ENCODE measurements around the gene PWWP2B. TPM values are rescaled to one million over a fixed set of nuclear protein-coding genes. Genes with fewer than 3 reads are reported as not detected.

The PWWP2B gene
- total RNA-seq, 1 experiment from 2014 or later = 6.7 TPM

DNA sequence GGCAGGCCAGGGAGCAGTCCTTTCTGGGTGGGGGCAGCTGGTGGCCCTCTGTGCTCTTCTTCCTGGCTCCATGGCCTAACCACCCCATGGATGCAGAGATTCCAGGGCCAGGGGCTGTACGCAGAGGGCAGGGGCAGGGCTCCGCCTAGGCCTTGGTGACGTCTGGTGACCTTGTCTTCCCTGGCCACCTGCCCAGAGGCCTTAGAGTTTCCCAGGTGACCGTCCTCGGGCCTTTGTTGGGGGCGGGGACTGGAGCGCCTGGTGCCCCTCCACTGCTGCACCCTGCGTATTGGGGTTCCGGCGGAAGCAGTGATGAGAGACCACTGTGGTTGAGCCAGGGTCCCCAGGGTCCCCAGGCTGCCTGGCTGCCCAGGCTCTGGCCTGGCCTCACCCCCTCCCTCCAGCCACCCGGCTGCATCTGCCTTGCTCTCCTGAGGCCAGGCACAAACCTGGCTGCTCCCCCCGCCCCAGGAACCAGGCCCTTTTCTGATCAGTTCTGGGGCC, 10.3 kb downstream of the PWWP2B start:
- DNase-seq (ENCODE audit: low read depth) = no peak

DNA sequence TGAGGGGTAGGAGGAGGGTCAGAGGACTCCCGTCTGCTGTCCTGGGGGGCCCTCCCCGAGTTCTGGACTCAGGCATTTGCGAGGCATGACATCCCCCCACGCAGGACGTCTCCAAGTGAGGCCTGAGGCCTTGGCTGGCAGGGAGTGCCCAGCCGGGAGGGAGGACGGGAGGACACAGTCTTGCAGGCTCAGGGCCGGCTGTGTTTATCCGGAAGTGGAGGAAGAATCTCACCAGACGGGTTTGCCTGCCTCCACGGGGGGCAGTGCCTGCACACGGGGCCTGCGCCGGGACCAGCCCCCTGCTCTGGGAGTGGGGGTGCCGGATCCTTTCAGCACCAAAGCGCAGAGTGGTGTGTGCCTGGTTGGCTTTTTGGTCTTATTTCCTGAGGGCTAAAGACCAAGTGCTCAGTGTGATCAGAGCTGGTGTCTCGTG, 10.9 kb downstream of the PWWP2B start:
- DNase-seq (ENCODE audit: low read depth) = no peak

DNA sequence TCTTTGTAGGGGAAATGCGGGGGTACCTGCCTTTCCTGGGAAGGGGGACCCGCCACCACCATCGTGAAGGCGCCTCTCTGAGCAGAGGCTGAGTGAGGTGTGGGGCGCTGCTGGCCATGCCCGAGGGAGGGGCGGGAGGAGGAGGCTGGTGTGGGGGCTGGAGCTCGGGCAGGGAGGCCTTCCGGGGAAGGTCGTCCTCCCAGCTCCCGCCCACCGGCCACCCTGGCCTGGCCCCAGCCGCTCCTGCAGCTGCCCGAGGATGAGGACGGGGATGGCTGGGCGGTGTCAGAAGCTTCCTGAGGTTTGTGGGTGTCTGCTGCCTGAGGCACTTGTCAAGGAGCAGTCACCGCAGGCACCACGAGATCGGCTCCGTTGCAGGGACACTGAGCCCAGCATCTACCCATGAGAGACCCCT, 11.4 kb downstream of the PWWP2B start:
- DNase-seq (ENCODE audit: low read depth) = no peak

DNA sequence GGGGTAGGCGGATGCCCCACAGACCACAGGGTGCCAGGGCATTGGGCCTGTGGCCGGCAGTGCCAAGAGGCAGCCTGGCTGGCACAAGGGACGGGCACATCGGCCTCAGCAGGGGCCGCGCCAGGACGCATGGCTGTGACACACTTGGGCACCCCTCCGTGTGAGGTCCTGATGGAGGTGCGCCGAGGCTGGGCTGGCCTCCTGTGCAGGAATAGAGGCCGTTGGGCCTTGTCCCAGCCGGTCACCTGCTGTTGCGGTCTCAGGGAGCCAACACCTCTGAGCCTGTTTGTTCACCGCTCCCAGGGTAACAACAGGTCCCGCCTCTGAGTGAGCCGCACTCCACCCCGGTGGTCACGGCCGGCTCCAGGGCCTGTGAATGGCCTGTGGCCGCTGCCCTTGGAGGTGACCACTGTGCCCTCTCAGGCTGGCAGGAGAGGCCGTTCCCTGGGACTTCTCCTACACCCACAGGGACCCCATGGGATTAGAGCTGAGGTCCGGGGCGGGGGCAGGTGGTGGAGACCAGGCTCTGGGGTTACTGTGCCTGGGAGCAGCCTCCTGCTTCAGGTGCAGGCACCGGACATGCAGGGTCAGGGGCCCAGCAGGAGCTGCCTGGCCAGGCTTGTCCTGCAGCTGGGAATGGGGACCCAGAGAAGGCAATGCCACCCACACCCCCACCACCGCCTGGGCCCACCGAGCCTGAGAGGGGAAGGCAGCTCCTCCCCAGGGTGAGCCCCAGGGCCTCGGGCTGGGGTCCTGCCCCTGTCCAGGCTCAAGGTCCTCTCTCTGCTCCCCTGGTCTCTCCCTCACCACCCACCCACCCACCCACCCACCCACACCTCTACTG, 12.0 kb downstream of the PWWP2B start:
- DNase-seq (ENCODE audit: low read depth) = no peak

DNA sequence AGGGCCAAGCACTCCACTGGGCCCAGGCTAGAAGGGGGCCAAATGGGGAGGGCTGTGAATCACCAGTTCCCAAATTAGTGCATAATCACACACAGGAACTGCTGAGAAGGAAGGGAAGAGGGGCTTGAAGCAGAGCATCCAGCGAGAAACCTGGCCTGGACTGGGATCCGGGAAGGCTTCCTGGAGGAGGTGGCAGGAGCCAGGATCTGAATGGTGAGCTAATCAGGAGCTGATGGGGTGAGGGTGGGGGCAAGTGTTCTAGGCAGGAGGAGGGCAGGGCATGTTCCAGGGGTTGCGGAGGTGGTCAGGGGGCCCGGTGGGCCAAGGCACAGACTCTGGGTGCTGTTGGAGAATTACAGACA, 12.6 kb downstream of the PWWP2B start:
- no peak for DNase-seq (ENCODE audit: low read depth)

DNA sequence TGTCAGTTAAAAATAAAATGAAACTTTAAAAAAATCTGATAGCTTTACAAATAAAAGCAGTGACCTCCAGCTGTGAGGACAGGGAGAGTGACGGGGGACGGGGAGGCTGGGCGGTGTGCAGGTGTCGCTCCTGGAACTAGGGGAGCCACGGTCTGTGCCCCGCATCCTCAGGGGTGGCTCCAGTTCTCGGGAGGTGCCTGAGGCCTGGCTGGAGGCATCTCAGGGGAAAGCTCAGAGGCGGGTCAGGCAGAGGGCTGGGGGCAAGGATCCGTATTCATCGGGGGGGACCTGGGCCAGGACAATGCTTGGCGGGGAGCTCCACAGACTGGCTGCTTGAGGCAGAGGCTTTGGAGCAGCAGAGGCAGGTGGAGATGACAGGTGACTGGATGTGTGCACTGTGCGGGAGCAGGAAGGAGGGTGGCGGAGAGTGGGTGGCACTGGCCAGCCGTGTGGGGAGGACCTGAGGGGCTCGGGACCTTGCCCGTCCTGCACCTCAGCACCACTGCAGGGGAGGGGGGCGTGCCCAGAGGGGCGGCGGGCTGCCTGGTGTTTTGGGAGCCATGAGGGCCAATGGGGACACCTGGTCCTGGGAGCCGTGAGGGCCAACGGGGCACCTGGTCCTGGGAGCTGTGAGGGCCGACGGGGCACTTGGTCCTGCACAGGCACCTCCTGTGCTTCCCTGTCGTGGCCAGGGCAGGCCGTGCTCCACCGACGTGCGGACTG, 13.2 kb downstream of the PWWP2B start:
- no peak for DNase-seq (ENCODE audit: low read depth)

DNA sequence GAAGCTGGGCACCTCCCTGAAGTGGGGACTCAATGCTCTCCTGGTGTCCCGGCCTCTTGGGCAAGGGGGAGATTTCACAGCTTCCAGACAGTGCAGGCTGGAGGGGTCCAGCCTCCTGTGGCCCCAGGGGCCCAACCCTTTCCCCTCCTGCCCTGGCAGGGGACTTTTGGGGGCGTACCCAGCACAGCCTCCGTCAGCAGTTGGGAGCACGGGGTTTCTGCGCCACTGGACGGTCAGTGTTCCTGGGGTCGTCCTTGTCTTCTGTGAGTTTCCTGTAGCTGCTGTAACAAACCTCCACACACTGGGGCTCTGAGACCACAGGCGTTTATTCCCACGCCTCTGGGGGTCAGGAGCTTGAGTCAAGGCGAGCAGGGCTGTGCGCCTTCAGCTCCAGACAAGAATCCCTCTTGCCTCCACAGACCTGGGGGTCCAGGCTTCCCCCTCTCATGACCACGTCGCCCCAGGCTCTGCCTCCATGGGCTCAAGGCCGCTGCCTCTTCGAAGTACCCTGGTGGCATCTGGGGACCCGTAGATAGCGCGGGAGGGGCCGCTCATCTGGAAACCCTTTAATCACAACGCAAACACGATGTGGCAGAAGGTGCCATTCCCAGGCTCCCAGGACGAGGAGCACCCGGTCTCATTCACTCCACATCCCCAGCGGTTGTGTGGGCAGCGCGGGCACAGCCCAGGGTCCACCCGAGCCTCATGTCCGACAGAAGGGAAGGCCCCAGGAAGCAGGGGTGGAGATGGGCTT, 14.0 kb downstream of the PWWP2B start:
- DNase-seq (ENCODE audit: low read depth) = no peak

DNA sequence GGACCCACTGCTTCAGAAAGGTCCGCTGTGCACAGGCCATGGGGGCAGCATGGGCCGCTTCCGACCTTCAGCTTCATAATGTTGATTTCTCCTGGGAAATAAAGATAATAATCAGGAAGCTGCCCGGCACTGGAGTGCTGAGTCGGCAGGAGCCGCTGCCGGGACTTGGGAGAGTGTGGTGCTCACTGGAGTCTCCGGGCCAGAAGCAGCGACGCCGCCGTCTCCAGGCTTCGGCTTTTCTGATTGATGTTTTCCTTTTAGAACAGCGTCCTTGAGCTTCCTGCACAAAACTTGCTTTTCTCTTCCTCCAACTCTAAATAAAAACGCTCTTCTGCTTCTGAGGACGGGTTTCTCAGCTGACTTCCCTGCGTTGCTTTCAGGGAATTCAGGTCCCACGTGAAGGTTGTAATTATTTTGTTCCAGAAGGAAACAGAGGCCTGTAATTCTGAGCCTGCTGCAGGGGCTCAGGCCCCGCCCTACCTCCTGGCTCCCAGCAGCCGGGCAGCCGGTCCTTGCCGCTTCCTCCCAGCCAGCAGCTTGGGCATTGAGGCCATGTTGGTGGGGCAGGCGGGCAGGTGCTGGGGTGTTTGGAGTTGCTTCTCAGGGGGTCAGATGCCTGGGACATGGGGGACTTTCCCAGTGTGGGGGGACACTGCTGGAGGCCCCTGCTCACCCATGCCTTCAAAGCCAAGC, 14.7 kb downstream of the PWWP2B start:
- no peak for DNase-seq (ENCODE audit: low read depth)

DNA sequence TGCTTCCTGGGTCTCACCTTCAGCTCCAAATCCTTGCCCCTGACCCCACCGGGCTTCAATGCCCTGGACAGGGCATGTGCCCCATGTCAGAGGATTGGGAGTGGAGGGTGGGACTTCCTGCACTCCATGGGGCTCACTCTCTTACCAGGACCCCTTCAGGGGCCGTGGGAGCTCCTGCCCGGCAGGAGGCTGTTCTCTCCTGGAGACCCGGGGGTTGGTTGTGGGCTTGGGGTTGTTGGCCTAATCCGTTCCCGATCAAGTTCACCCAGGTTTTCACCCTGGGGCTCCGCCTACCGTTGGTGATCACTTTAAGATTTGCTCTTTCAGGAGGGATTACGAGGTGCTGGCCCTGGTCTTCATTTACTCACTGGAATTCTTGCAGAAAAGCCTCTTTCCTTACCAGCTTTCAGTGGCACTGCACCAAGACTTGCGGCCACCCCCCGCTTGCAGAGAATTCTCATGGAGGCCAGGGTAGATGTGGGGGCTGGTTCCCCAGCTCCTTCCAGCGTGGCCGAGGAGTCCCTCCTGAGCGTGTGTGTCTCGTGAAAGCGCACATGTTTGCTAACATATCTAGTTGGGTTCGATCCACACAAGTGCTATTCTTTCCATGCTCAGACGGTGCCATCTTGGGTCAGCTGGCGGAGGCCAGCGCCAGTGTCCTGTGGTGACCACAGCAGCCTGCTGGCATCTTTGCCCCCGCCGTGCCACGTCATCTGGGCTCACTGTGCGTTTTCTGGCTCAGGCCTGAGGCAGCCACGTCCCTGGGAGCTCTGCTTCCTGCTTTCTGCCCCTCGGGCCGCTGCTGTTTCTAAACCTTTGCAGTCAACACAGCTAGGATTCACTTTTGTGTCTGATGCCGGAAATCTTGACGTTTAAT, 15.6 kb downstream of the PWWP2B start:
- DNase-seq (ENCODE audit: low read depth) = peak; percentile 37

DNA sequence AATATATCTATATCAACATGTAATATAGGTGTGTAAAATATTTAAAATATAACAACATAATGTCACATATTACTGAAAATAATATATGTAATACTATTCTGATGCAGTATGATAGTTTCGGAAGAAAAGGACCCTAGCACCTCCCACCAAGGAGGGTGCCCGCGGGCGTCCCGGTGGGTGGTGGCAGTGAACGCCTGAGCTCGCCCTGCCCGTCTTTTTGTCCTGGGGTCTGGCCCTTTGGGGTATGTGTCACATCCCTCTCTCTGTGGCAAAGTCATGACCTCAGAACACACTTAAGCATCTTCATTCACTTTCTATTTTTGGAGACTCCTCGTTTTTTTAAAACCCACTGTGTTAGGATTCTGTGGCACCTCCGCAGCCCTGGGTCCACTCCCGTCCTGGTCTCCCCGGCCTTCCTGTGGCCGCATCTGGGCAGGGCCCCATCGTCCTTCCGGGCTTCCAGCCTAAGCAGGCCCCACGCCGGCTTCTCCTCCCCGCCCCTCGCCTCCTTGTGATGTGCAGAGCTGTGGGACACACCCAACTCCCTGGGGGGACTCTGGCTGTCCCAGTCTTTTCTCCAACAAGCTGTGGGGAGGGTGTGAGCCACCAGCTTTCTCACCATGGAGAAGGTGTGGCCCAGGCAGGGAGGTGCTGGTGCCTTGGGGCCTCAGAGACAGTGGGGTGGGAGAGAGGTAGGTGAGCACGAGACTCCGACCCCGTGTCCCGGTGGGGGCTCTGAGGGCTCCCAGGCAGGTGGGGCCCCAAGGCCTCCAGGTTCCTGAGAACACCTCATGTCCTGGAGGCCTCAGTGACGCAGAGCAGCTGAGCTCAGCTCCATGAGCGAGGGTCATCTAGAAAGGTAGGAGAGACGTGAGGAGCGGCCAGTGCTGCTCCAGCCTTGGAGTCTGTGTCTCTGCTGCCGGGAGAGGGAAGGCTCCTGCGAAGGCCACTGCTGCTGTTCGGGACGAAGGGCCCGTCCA, 16.5 kb downstream of the PWWP2B start:
- DNase-seq (ENCODE audit: low read depth) = no peak

DNA sequence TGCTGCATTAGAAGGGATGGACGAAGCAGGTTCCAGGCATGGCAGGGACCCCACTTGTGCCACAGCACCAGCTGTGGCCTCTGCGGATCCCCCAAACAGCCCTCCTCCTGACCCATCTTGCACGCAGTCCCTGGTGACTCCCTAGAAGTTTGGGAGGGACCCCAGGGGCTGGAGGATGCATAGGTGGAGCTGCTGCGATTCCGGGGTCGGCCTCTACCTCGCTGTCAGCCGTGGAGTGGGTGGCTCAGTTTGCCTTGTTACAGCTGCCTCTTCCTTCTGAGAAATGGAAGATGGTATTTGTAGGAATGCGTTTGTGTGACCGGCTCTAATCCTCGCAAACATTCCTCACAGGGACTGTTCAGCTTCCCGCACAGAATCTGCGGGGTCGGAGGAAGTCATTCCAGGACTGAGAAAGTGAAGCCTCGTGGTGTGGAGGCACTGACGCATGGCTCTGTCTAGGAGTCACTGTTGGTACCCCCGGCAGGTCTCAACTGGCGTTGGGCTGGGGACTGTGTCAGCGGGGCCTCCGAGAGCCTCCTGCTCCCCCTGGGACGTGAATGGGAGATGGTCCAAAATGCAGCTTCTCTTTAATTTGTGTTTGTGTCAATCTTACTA, 17.5 kb downstream of the PWWP2B start:
- DNase-seq (ENCODE audit: low read depth) = no peak

DNA sequence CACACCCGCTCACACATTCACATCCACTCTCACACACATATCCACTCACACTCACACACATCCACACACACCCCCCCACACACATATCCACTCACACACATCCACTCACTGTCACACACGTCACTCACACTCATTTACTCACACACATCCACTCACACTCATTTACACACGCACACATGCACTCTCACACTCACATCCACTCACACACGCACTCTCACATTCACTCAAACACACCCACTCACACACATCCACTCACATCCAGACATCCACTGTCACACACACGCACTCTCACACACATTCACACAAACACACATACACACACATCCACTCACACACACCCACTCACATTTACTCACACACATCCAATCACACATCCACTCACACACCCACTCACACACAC, 18.3 kb downstream of the PWWP2B start:
- no peak for DNase-seq (ENCODE audit: low read depth)

DNA sequence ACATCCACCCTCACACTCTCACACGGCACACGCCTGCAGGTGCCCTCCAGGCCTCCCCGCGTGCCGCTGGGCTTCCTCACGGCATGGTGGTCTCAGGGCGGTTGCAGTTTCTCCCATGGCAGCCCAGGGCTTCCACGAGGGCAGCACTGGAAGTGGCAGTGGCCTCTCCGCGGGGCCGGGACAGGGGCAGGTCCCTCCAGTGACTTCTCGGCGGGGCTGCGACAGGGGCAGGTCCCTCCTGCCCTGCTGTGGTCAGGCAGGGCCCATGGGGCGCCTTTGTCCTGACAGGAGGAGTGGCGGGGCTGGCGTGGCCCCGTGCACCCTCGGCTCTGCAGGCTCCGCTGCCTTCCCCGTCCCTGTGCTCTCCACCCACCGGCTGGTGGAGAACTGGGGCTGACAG, 19.0 kb downstream of the PWWP2B start:
- DNase-seq (ENCODE audit: low read depth) = no peak

DNA sequence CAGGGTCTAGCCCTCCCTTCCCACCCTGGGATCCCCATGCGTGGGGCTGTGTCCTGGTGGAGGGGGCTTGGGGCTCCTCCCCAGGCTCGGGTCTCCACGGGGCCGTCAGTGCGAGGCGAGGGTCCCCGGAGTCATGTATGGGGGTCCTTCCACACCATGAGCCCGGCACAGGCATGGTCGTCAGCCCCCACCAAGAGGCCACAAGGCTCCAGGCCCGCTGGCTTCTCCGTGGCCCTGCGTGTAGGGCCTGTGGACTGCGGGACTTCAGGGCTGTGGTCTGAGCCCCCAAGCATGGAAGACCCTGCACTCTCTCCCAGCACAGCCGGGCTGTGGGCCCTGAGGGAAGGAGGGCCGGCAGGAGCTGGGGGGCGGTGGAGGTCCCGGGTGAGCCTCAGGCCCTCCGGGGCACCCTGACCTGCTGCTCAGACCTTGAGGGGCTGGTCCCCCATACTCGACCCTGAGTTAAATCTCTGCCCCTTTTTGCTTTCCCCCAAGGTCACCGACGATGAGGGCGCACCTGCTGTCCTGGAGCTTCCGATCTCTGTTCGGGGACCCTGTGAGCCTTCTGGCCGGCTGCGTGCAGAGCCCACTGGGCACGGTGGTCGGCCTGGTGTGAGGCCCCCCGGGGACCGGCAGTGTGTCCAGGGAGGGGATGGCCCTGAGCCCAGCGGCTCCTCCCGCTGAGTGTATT, 19.7 kb downstream of the PWWP2B start:
- DNase-seq (ENCODE audit: low read depth) = no peak

DNA sequence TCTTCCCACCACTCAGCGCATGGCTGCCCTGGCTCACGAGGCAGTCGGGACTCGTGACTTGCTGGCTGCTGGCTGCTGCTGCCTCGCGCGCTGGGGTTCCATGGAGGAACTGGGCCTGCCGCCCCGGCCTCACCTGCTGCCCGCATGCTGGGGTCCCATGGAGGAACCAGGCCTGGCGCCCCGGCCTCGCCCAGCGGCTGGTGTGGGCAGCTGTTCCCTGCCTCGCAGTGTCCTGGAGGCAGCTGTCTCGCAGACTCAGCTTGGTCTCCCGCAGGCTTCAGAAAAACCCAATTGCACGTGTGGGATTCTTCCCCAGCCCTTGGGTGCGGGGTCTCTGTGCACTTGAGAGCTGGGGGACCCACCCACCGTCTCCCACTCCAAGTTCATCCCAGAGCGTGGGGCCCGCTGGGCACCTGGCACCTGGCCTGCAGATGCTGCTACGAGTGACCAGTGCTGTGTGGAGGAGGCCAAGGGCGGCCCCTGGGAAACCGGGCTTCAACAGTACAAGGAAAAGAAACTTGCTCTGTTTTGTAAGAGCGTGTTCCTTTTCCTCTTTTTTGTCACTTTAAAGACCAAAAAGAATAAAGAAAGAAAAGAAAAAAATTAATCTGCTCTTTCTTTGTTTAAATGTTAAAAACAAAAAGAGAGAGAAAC, 20.4 kb downstream of the PWWP2B start:
- DNase-seq (ENCODE audit: low read depth) = no peak

DNA sequence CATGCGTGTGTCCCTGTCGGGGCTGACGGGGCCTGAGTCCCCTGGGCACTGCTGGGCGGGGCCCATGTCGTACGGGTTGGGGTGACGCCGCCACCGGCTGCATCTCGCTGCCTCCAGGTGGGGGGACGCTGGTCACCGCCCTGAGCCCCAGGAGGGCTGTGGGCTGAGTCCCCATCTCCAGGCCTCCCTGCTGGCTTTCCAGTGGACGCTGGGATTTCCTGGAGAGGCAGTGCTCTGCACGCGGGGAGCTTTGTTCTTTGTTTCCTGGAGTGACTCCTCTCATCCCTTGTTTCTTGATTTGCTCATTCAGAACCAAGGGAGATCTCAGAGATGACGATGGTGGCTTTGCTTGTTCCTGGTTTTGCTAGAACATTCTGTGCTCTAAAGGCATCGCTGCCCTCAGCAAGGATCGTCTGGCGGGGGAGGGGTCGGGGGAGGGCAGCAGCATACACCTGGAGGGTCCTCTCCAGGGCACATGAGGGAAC, 21.0 kb downstream of the PWWP2B start:
- no peak for DNase-seq (ENCODE audit: low read depth)

DNA sequence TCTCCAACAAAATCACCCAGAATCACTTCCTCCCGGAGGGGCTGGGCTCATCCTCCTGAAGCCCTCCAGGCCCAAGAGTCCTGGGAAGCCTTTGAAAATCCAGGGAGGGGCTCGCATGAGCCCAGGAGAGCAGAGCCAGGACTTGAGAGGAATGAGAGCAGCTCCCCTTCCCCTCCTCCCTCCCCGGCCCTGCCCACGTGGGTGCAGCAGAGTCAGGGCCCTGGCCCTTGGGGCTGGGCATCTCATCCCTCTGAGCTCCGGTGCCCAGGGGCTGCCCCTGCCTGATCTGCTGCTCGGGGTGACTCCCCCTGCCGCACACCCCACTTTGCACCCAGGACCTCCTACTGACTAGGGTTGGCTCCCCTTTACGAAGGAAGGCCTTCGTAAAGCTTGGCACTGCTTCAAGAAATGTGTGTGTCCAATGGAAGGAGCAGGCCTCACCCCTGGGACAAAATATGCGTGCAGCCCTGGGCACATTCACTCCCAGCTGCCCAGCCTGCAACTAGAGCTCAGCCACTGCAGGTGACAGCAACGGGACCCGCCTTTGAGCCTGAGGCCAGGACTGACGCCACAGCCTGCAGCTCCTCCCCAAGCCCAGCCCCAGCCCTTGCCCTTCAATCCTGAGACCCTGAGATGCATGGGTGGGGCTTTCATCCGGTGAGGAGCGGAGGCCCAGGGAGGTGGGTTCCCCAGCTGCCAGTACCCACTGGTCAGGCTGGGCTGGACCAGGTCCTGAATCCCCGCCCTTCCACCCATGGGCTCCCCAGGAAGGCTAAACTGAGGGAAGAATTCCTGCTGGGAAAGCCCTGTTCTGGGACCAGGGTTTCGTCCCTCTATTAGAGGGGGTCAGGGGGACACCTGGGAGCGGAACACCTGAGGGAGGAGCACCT, 21.8 kb downstream of the PWWP2B start:
- DNase-seq (ENCODE audit: low read depth) = no peak
